GM23248 (cell line): ENCODE data around the gene AP1S3. TPM values are rescaled to one million over a fixed set of nuclear protein-coding genes. Genes with fewer than 3 reads are reported as not detected.

ENCODE experiments used
- DNase-seq: peaks from one replicate; pipeline ENCODE4 v3.0.0-alpha.2; 2015
- H2AFZ ChIP-seq: fragments of 200-600 bp; sonication (generic); 2 replicates; pipeline ENCODE4 v1.6.1; 2016; ENCODE audit warnings: antibody characterized with exemption
- H3F3A ChIP-seq: fragments of 200-600 bp; sonication (generic); 2 replicates; pipeline ENCODE4 v1.6.1; 2016; ENCODE audit warnings: mild to moderate bottlenecking, antibody characterized with exemption, mixed run types; ENCODE audit not compliant: insufficient read depth
- H3K27ac ChIP-seq: fragments of 200-600 bp; sonication (generic); 2 replicates; pipeline ENCODE4 v1.5.1; 2016; ENCODE audit warnings: mild to moderate bottlenecking
- H3K27me3 ChIP-seq: fragments of 200-600 bp; sonication (generic); replicated peaks from 2 replicates; pipeline ENCODE4 v1.6.1; 2016; ENCODE audit warnings: mild to moderate bottlenecking; ENCODE audit not compliant: insufficient read depth
- H3K36me3 ChIP-seq: fragments of 200-600 bp; sonication (generic); 2 replicates; pipeline ENCODE4 v1.6.1; 2016; ENCODE audit warnings: low read depth, mild to moderate bottlenecking
- H3K4me1 ChIP-seq: fragments of 200-600 bp; sonication (generic); 2 replicates; pipeline ENCODE4 v1.6.1; 2016; ENCODE audit warnings: mild to moderate bottlenecking; ENCODE audit not compliant: insufficient read depth
- H3K4me2 ChIP-seq: fragments of 200-600 bp; sonication (generic); one replicate; pipeline ENCODE4 v1.6.1; 2016; ENCODE audit warnings: mild to moderate bottlenecking; ENCODE audit not compliant: unreplicated experiment
- H3K4me3 ChIP-seq: fragments of 200-600 bp; sonication (generic); 2 replicates; pipeline ENCODE4 v1.5.1; 2016; ENCODE audit warnings: mild to moderate bottlenecking
- H3K79me2 ChIP-seq: fragments of 200-600 bp; sonication (generic); 2 replicates; pipeline ENCODE4 v1.6.1; 2016; ENCODE audit warnings: mild to moderate bottlenecking; ENCODE audit not compliant: insufficient read depth
- H3K9ac ChIP-seq: fragments of 200-600 bp; sonication (generic); 2 replicates; pipeline ENCODE4 v1.6.1; 2016; ENCODE audit warnings: mild to moderate bottlenecking
- H3K9me2 ChIP-seq: fragments of 200-600 bp; sonication (generic); 2 replicates; pipeline ENCODE4 v1.6.1; 2016; ENCODE audit warnings: mixed run types, mild to moderate bottlenecking, moderate library complexity; ENCODE audit not compliant: insufficient read depth
- H3K9me3 ChIP-seq: fragments of 200-600 bp; sonication (generic); one replicate; pipeline ENCODE4 v1.6.1; 2017; ENCODE audit warnings: low read depth
- H4K20me1 ChIP-seq: fragments of 200-600 bp; sonication (generic); 2 replicates; pipeline ENCODE4 v1.6.0; 2016; ENCODE audit not compliant: insufficient read depth
- EZH2 ChIP-seq: fragments of 200-600 bp; sonication (generic); IDR thresholded peaks from 2 replicates; pipeline ENCODE4 v1.6.1; 2018; ENCODE audit warnings: antibody characterized with exemption, mild to moderate bottlenecking; ENCODE audit not compliant: insufficient read depth, poor library complexity, severe bottlenecking
- EZH2phosphoT487 ChIP-seq: fragments of 200-600 bp; sonication (generic); IDR thresholded peaks from 2 replicates; pipeline ENCODE4 v1.6.1; 2018; ENCODE audit warnings: antibody characterized with exemption, moderate library complexity, mild to moderate bottlenecking, low read depth; ENCODE audit not compliant: insufficient read depth
- WGBS, 2 experiments: methylation state at CpG; one replicate each; pipeline ENCODE4 v1.1.6; 2015 to 2017; ENCODE audit warnings: low lambda C conversion rate in 2 of 2, low coverage in 1 of 2; ENCODE audit errors: missing lambda C conversion rate in 2 of 2; 5-methylcytosine and 5-hydroxymethylcytosine counted together
- in situ Hi-C: fragments of 300-500 bp; cut with MboI; formaldehyde crosslinking; loops from 2 replicates; pipeline ENCODE4 v1.15.0; 2020
- polyA plus RNA-seq: library from polyadenylated mRNA; unstranded; fragments of >200 nt; fragmentation: Nextera tagmentation; extraction: Ambion mirVana; gene quantifications from 2 replicates; pipeline ENCODE4 v1.2.1, GENCODE V29; 2016
- total RNA-seq: library from RNA; depleted of rRNA; stranded (reverse); fragments of >200 nt; shearing (Covaris generic); gene quantifications from 2 replicates; pipeline ENCODE4 v1.2.3, GENCODE V29; 2014

Gene AP1S3
- total and polyA plus RNA-seq, 2 experiments from 2014 or later: 0.43 to 2.0 TPM

GRCh38 chr2:223737207-223737606 lies 100.2 kb downstream of the AP1S3 start:
- 92% methylated on average over 6 of the region's 6 CpGs for WGBS, 2 experiments
- no peak for DNase-seq
- Histone ChIP-seq H3K4me3 (no peak overlapping the region), H2AFZ (no peak overlapping the region), H3K27ac (no peak overlapping the region), H3K4me1 (peaks cover 20% of the 10 kb centered on the region), H3K4me2 (no peak overlapping the region), H3K9me2 (no peaks in the 10 kb centered on the region), H3K27me3 (no peaks in the 10 kb centered on the region), H3K36me3 (no peaks in the 10 kb centered on the region), H3K9ac (no peak overlapping the region), H3F3A (peaks cover 11% of the 10 kb centered on the region; the same call in 1 of the 2 replicates), H3K9me3 (no peaks in the 10 kb centered on the region), H3K79me2 (no peaks in the 10 kb centered on the region), H4K20me1 (no peaks in the 10 kb centered on the region)
- in situ Hi-C loops: no loop called here
- no peak for TF ChIP-seq EZH2phosphoT487
- TF ChIP-seq EZH2: no peak

- no peaks in the 10 kb centered on the region for H3K9me3 ChIP-seq
- DNase-seq: no peak
- in situ Hi-C loops: no loop called here
- peaks cover 11% of the 10 kb centered on the region; the same call in 1 of the 2 replicates for H3F3A ChIP-seq
- no peak overlapping the region for H3K4me2 ChIP-seq
- peaks cover 20% of the 10 kb centered on the region for H3K4me1 ChIP-seq
- H2AFZ ChIP-seq: no peak overlapping the region
- H3K4me3 ChIP-seq: no peak overlapping the region
- H4K20me1 ChIP-seq: no peaks in the 10 kb centered on the region
- no peaks in the 10 kb centered on the region for H3K27me3 ChIP-seq
- peak overlapping the region; percentile 30; the same call in 1 of the 2 replicates for H3K9ac ChIP-seq
- 67 to 70% methylated on average over 4 of the region's 4 CpGs for WGBS, 2 experiments
- peak overlapping the region; percentile 63 for H3K27ac ChIP-seq
- H3K9me2 ChIP-seq: no peaks in the 10 kb centered on the region
- no peaks in the 10 kb centered on the region for H3K79me2 ChIP-seq
- no peaks in the 10 kb centered on the region for H3K36me3 ChIP-seq
- TF ChIP-seq EZH2phosphoT487: no peak
- no peak for TF ChIP-seq EZH2
Observed at GRCh38 chr2:223736488-223736887, 100.9 kb downstream of the AP1S3 start.

GRCh38 chr2:223735659-223736244 lies 101.6 kb downstream of the AP1S3 start:
- Histone ChIP-seq H3K4me3 (no peak overlapping the region), H3K27me3 (no peaks in the 10 kb centered on the region), H2AFZ (peak overlapping the region; percentile 40), H3K27ac (peak overlapping the region; percentile 63), H3K9me3 (no peaks in the 10 kb centered on the region), H3K79me2 (no peaks in the 10 kb centered on the region), H3K4me1 (peaks cover 20% of the 10 kb centered on the region), H3K9me2 (no peaks in the 10 kb centered on the region), H3F3A (peaks cover 11% of the 10 kb centered on the region; the same call in 1 of the 2 replicates), H4K20me1 (no peaks in the 10 kb centered on the region), H3K4me2 (peak overlapping the region; percentile 28), H3K9ac (peak overlapping the region; percentile 30; the same call in 1 of the 2 replicates), H3K36me3 (no peaks in the 10 kb centered on the region)
- in situ Hi-C loops: no loop called here
- peak; percentile 94 for DNase-seq
- TF ChIP-seq EZH2 (no peak), EZH2phosphoT487 (no peak)
- 49 to 57% methylated on average over 4 of the region's 4 CpGs for WGBS, 2 experiments

GRCh38 chr2:223735035-223735640 lies 102.2 kb downstream of the AP1S3 start:
- Histone ChIP-seq H3K9ac (no peak overlapping the region), H3K79me2 (no peaks in the 10 kb centered on the region), H4K20me1 (no peaks in the 10 kb centered on the region), H3K9me2 (no peaks in the 10 kb centered on the region), H3F3A (peaks cover 11% of the 10 kb centered on the region; the same call in 1 of the 2 replicates), H3K27ac (peak overlapping the region; percentile 63), H3K36me3 (no peaks in the 10 kb centered on the region), H3K27me3 (no peaks in the 10 kb centered on the region), H3K4me2 (no peak overlapping the region), H3K9me3 (no peaks in the 10 kb centered on the region), H3K4me1 (peaks cover 20% of the 10 kb centered on the region), H2AFZ (peak overlapping the region; percentile 40), H3K4me3 (no peak overlapping the region)
- DNase-seq: no peak
- TF ChIP-seq EZH2phosphoT487 (no peak), EZH2 (no peak)
- 59 to 80% methylated on average over 4 to 5 of the region's 5 CpGs for WGBS, 2 experiments
- in situ Hi-C loops: no loop called here
